HCT116 (cell line): Measurements from ENCODE around the gene RNF151. TPM values are rescaled to one million over a fixed set of nuclear protein-coding genes. Genes with fewer than 3 reads are reported as not detected.

Experiments
- ATAC-seq: fragments of 200-7000 bp; cut with Tn5 transposase; 2 replicates; pipeline ENCODE4 v1.9.1; 2020; ENCODE audit warnings: mild to moderate bottlenecking, moderate library complexity
- BruUV-seq: library from RNA; stranded (reverse); fragments of 400-500 nt; replicated peaks from 2 replicates; lab custom pipeline; 2021; lab: Mats Ljungman, UMichigan
- CTCF ChIA-PET: fragments of 300-600 bp; sonication (Branson Sonifier 250); formaldehyde crosslinking; loops from one replicate; lab custom pipeline; 2021; ENCODE audit warnings: antibody characterized with exemption; lab: Charles Lee
- POLR2A ChIA-PET: fragments of 300-600, 350-600 bp; sonication (Branson Sonifier 250); formaldehyde crosslinking; loops from one replicate; lab custom pipeline; 2021; ENCODE audit warnings: antibody characterized with exemption; lab: Charles Lee
- RAD21 ChIA-PET, 2 experiments: fragments of 300-600 bp; sonication (Branson Sonifier 250); formaldehyde crosslinking; loops; one replicate each; lab custom pipeline; 2023; ENCODE audit warnings: low total read pairs in 2 of 2; ENCODE audit not compliant: uncharacterized antibody in 2 of 2, unreplicated experiment in 2 of 2, low non-redundant PET in 1 of 2; lab: Charles Lee
- DNase-seq: peaks from one replicate; pipeline ENCODE4 v3.0.0-alpha.2; 2010; ENCODE audit warnings: low read depth, low spot score
- H2AFZ ChIP-seq: fragments of 200-600 bp; shearing (Covaris generic), sonication (generic); 2 replicates; pipeline ENCODE4 v1.6.1; 2017; ENCODE audit warnings: low read depth, mixed run types, mixed read lengths, antibody characterized with exemption, low read length; ENCODE audit not compliant: poor library complexity, severe bottlenecking
- H3K27ac ChIP-seq: 2 replicates; pipeline ENCODE4 v1.5.1; 2012; ENCODE audit warnings: low read depth, low read length
- H3K27me3 ChIP-seq: fragments of 200-600 bp; sonication (generic); 2 replicates; pipeline ENCODE4 v1.6.1; 2016; ENCODE audit warnings: mixed run types, low read length, mixed read lengths; ENCODE audit not compliant: insufficient read depth
- H3K36me3 ChIP-seq, 2 experiments: fragments of 200-500 bp in 1 of 2; fragments of 200-600 bp in 1 of 2; sonication (Bioruptor generic) in 1 of 2; sonication (generic) in 1 of 2; 2 replicates each; pipeline versions ENCODE4 v1.5.1 to v1.6.1; 2014 to 2016; ENCODE audit warnings: low read length in 2 of 2, inconsistent platforms in 1 of 2, mixed read lengths in 1 of 2, mixed run types in 1 of 2; ENCODE audit not compliant: insufficient read depth in 2 of 2, control insufficient read depth in 1 of 2
- H3K4me1 ChIP-seq, 2 experiments: fragments of 200-600 bp in 1 of 2; sonication (generic) in 1 of 2; 2 replicates each; pipeline versions ENCODE4 v1.5.1 to v1.6.1; 2012 to 2017; ENCODE audit warnings: low read length in 2 of 2, inconsistent platforms in 1 of 2, mild to moderate bottlenecking in 1 of 2, mixed read lengths in 1 of 2, mixed run types in 1 of 2, moderate library complexity in 1 of 2; ENCODE audit not compliant: insufficient read depth in 2 of 2, control insufficient read depth in 1 of 2
- H3K4me2 ChIP-seq: fragments of 200-600 bp; sonication (generic); 2 replicates; pipeline ENCODE4 v1.6.1; 2017; ENCODE audit warnings: mixed run types, low read length, mixed read lengths
- H3K4me3 ChIP-seq, 2 experiments: fragments of 200-600 bp in 1 of 2; sonication (generic) in 1 of 2; replicated peaks in 1 of 2; 2 replicates each; pipeline ENCODE4 v1.5.1; 2011 to 2016; ENCODE audit warnings: low read length in 2 of 2, control low read depth in 1 of 2, low read depth in 1 of 2, mild to moderate bottlenecking in 1 of 2, mixed read lengths in 1 of 2, mixed run types in 1 of 2
- H3K79me2 ChIP-seq: fragments of 200-600 bp; sonication (generic); 2 replicates; pipeline ENCODE4 v1.6.1; 2017; ENCODE audit warnings: mild to moderate bottlenecking, mixed run types, low read length, moderate library complexity, mixed read lengths; ENCODE audit not compliant: insufficient read depth
- H3K9ac ChIP-seq: fragments of 200-600 bp; sonication (generic); 2 replicates; pipeline ENCODE4 v1.6.1; 2016; ENCODE audit warnings: low read length, mixed read lengths
- H3K9me2 ChIP-seq: fragments of 200-600 bp; sonication (generic), shearing (Covaris generic); 2 replicates; pipeline ENCODE4 v1.6.1; 2017; ENCODE audit warnings: mixed run types, mild to moderate bottlenecking, moderate library complexity; ENCODE audit not compliant: insufficient read depth
- H3K9me3 ChIP-seq, 2 experiments: fragments of 200-500 bp in 1 of 2; fragments of 200-600 bp in 1 of 2; sonication (Bioruptor generic) in 1 of 2; sonication (generic) in 1 of 2; 2 replicates each; pipeline ENCODE4 v1.6.1; 2014 to 2017; ENCODE audit warnings: low read length in 2 of 2, mixed read lengths in 2 of 2, inconsistent platforms in 1 of 2, low read depth in 1 of 2, mild to moderate bottlenecking in 1 of 2, mixed run types in 1 of 2, moderate library complexity in 1 of 2; ENCODE audit not compliant: control insufficient read depth in 1 of 2, insufficient read depth in 1 of 2
- H4K20me1 ChIP-seq: fragments of 200-600 bp; sonication (generic), shearing (Covaris generic); 2 replicates; pipeline ENCODE4 v1.6.1; 2017; ENCODE audit warnings: mixed run types, mild to moderate bottlenecking, moderate library complexity; ENCODE audit not compliant: insufficient read depth
- CBX3 ChIP-seq: IDR thresholded peaks from 2 replicates; pipeline ENCODE4 v1.6.1; 2012; ENCODE audit warnings: low read depth
- CEBPB ChIP-seq: IDR thresholded peaks from 2 replicates; pipeline ENCODE4 v1.6.1; 2012; ENCODE audit warnings: low read depth
- EGR1 ChIP-seq: IDR thresholded peaks from 2 replicates; pipeline ENCODE4 v1.6.1; 2012; ENCODE audit warnings: low read depth
- ELF1 ChIP-seq: IDR thresholded peaks from 2 replicates; pipeline ENCODE4 v1.6.1; 2012; ENCODE audit warnings: low read depth, borderline replicate concordance
- EZH2 ChIP-seq: fragments of 200-600 bp; sonication (generic); IDR thresholded peaks from 2 replicates; pipeline ENCODE4 v1.6.1; 2017; ENCODE audit warnings: antibody characterized with exemption, mixed run types
- EZH2phosphoT487 ChIP-seq: fragments of 200-600 bp; IDR thresholded peaks from 2 replicates; pipeline ENCODE4 v1.6.1; 2018; ENCODE audit warnings: antibody characterized with exemption, borderline replicate concordance
- FOSL1 ChIP-seq: IDR thresholded peaks from 2 replicates; pipeline ENCODE4 v1.6.1; 2012; ENCODE audit warnings: low read depth
- JUND ChIP-seq: IDR thresholded peaks from 2 replicates; pipeline ENCODE4 v1.6.1; 2012
- POLR2A ChIP-seq: IDR thresholded peaks from 2 replicates; pipeline ENCODE4 v1.7.0; 2011; ENCODE audit warnings: borderline replicate concordance; ENCODE audit not compliant: insufficient read depth, insufficient read length; ENCODE audit errors: extremely low read depth
- SIN3A ChIP-seq: IDR thresholded peaks from 2 replicates; pipeline ENCODE4 v1.6.1; 2012; ENCODE audit warnings: low read depth
- SP1 ChIP-seq: IDR thresholded peaks from 2 replicates; pipeline ENCODE4 v1.6.1; 2012; ENCODE audit warnings: low read depth
- SRF ChIP-seq: IDR thresholded peaks from 2 replicates; pipeline ENCODE4 v1.6.1; 2012; ENCODE audit warnings: low read depth
- TCF7L2 ChIP-seq: IDR thresholded peaks from 2 replicates; pipeline ENCODE4 v1.7.0; 2011; ENCODE audit warnings: borderline replicate concordance, inconsistent platforms; ENCODE audit not compliant: insufficient read depth, insufficient read length; ENCODE audit errors: extremely low read depth
- ZFX ChIP-seq: fragments of 450-650 bp; IDR thresholded peaks from 2 replicates; pipeline ENCODE4 v1.6.1; 2017
- ZNF274 ChIP-seq: fragments of 200-500 bp; sonication (Bioruptor generic); IDR thresholded peaks from 2 replicates; pipeline ENCODE4 v1.6.1; 2014; ENCODE audit warnings: mild to moderate bottlenecking, low read depth, low read length, inconsistent platforms
- intact Hi-C: fragments of 100-400 bp; cut with micrococcal nuclease; formaldehyde crosslinking; loops from 2 replicates; pipeline ENCODE4 v1.10.0; 2022
- total RNA-seq: library from RNA; stranded (reverse); gene quantifications from one replicate; pipeline ENCODE4 v1.2.1, GENCODE V29; 2021; ENCODE audit not compliant: unreplicated experiment
- TF ChIP-seq, protein P1 (sequence below): IDR thresholded peaks from 2 replicates; pipeline ENCODE4 v1.6.1; 2012
- TF ChIP-seq, protein P2 (sequence below), 3 experiments: fragments of 200-600 bp in 1 of 3; sonication (generic) in 1 of 3; IDR thresholded peaks in 2 of 3; conservative IDR thresholded peaks in 1 of 3; 2 replicates each; pipeline ENCODE4 v1.5.1; 2012 to 2017; ENCODE audit warnings: low read depth in 2 of 3, low read length in 2 of 3, antibody characterized with exemption in 1 of 3, borderline replicate concordance in 1 of 3, control low read depth in 1 of 3, mild to moderate bottlenecking in 1 of 3, mixed read lengths in 1 of 3, mixed run types in 1 of 3, moderate library complexity in 1 of 3; ENCODE audit not compliant: insufficient read depth in 1 of 3
- TF ChIP-seq, protein P3 (sequence below): IDR thresholded peaks from 2 replicates; pipeline ENCODE4 v1.6.1; 2012; ENCODE audit warnings: low read depth
- TF ChIP-seq, protein P4 (sequence below): IDR thresholded peaks from 2 replicates; pipeline ENCODE4 v1.6.1; 2012

The RNF151 gene
- total RNA-seq, 1 experiment from 2014 or later = 0.30 TPM

- TF ChIP-seq, protein P1, sequence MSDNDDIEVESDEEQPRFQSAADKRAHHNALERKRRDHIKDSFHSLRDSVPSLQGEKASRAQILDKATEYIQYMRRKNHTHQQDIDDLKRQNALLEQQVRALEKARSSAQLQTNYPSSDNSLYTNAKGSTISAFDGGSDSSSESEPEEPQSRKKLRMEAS = no peak
- TF ChIP-seq JUND (no peak), TCF7L2 (no peak), EZH2 (no peak), ZNF274 (no peak), POLR2A (no peak), EGR1 (no peak), SRF (no peak)
These were observed 45.9 kb upstream of the RNF151 start (continued) for GRCh38 chr16:1920727-1921171.

DNA sequence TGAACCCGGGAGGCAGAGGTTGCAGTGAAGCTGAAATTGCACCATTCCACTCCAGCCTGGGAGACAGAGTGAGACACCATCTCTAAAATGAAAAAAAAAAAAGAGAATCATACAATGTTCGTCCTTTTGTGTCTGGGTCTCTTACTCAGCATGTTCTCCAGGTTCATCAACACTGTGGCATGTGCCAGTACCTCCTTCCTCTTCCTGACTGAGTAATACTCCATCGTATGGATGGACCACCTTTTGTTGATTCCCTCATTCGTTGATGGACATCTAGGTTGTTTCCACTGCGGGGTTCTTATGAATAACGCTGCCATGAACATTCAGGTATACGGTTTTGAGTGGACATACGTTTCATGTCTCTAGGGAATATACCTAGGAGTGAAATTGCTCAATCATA, 44.3 kb upstream of the RNF151 start:
- peaks cover 22 to 32% of the 10 kb centered on the region in 2 experiments for H3K4me1 ChIP-seq
- no peaks in the 10 kb centered on the region for H4K20me1 ChIP-seq
- ChIA-PET CTCF (no interaction called here), RAD21 (no interaction called here), POLR2A (interaction anchor here (2.1 kb wide), 1 partner anchor 42 kb away, joined by 8 read pairs; the partner anchor contains the start of gene RPS2)
- H3K27ac ChIP-seq = no peak overlapping the region
- H3K9me3 ChIP-seq = no peaks in the 10 kb centered on the region
- no peak for DNase-seq
- no peak for TF ChIP-seq ELF1
- TF ChIP-seq EGR1 = no peak
- no peak for TF ChIP-seq SP1
- TF ChIP-seq, protein P2, sequence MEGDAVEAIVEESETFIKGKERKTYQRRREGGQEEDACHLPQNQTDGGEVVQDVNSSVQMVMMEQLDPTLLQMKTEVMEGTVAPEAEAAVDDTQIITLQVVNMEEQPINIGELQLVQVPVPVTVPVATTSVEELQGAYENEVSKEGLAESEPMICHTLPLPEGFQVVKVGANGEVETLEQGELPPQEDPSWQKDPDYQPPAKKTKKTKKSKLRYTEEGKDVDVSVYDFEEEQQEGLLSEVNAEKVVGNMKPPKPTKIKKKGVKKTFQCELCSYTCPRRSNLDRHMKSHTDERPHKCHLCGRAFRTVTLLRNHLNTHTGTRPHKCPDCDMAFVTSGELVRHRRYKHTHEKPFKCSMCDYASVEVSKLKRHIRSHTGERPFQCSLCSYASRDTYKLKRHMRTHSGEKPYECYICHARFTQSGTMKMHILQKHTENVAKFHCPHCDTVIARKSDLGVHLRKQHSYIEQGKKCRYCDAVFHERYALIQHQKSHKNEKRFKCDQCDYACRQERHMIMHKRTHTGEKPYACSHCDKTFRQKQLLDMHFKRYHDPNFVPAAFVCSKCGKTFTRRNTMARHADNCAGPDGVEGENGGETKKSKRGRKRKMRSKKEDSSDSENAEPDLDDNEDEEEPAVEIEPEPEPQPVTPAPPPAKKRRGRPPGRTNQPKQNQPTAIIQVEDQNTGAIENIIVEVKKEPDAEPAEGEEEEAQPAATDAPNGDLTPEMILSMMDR (IDR thresholded peaks at IDR 0.05 in 2 of 3, conservative IDR thresholded peaks at IDR 0.05 in 1 of 3; ENCODE audit: borderline replicate concordance in 1 of 3, insufficient read depth in 1 of 3, low read depth in 2 of 3, low read length in 2 of 3) = no peak
- no peak for TF ChIP-seq CEBPB
- no peak for TF ChIP-seq FOSL1
- TF ChIP-seq, protein P1 = no peak
- no peak for TF ChIP-seq CBX3
- TF ChIP-seq, protein P3, sequence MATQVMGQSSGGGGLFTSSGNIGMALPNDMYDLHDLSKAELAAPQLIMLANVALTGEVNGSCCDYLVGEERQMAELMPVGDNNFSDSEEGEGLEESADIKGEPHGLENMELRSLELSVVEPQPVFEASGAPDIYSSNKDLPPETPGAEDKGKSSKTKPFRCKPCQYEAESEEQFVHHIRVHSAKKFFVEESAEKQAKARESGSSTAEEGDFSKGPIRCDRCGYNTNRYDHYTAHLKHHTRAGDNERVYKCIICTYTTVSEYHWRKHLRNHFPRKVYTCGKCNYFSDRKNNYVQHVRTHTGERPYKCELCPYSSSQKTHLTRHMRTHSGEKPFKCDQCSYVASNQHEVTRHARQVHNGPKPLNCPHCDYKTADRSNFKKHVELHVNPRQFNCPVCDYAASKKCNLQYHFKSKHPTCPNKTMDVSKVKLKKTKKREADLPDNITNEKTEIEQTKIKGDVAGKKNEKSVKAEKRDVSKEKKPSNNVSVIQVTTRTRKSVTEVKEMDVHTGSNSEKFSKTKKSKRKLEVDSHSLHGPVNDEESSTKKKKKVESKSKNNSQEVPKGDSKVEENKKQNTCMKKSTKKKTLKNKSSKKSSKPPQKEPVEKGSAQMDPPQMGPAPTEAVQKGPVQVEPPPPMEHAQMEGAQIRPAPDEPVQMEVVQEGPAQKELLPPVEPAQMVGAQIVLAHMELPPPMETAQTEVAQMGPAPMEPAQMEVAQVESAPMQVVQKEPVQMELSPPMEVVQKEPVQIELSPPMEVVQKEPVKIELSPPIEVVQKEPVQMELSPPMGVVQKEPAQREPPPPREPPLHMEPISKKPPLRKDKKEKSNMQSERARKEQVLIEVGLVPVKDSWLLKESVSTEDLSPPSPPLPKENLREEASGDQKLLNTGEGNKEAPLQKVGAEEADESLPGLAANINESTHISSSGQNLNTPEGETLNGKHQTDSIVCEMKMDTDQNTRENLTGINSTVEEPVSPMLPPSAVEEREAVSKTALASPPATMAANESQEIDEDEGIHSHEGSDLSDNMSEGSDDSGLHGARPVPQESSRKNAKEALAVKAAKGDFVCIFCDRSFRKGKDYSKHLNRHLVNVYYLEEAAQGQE = no peak
- no peak for TF ChIP-seq ZFX
- no peak for TF ChIP-seq SIN3A
- TF ChIP-seq JUND = no peak
- TF ChIP-seq, protein P4, sequence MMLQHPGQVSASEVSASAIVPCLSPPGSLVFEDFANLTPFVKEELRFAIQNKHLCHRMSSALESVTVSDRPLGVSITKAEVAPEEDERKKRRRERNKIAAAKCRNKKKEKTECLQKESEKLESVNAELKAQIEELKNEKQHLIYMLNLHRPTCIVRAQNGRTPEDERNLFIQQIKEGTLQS = no peak
- TF ChIP-seq EZH2 = no peak
- no peak for TF ChIP-seq EZH2phosphoT487
- no peak for TF ChIP-seq TCF7L2
- no peak for TF ChIP-seq POLR2A
- H3K27me3 ChIP-seq = no peaks in the 10 kb centered on the region
- intact Hi-C loops = no loop called here
- H2AFZ ChIP-seq = no peak overlapping the region
- H3K9me2 ChIP-seq = no peaks in the 10 kb centered on the region
- BruUV-seq = no TSS peak
- H3K4me2 ChIP-seq = no peak overlapping the region
- ATAC-seq = no peak
- H3K79me2 ChIP-seq = no peaks in the 10 kb centered on the region
- no peak overlapping the region for H3K4me3 ChIP-seq
- no peak overlapping the region for H3K9ac ChIP-seq
- no peaks in the 10 kb centered on the region for H3K36me3 ChIP-seq
